ENCODE results near the gene TMEM97.

TMEM97 gene

DNA sequence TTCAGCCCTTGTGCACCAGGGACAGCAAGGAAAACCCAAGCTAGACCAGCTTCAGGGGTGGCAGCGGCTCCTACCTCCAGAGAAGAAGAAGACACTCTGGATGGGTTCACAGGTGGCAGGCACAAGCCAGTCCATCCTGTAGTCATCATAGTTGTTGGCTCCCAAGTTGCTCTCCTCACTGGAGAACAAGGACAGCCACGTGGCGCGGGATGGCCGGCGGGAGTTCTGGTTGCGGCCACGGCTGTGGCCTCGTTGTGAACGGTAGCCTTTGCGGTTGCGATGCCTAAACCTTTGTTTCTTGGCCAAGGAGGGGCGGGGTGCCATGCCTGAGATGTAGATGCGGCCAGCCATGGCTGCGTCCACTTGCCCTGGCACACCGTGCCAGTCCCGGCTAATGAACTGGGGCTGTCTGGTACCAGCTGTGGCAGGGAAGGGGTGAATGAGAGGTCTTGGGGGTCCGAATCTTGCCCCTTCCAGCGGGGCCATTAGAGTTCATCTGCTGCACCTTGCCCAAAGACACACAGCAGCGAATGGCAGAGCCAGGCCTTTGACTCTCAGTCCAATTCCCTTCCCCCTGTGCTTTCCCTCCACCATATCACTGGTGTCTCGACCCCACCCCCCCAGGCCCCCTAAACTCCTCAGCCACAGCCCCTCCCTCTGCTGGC lies 48.8 kb downstream of the TMEM97 start:
- DNase-seq, result no peak

DNA sequence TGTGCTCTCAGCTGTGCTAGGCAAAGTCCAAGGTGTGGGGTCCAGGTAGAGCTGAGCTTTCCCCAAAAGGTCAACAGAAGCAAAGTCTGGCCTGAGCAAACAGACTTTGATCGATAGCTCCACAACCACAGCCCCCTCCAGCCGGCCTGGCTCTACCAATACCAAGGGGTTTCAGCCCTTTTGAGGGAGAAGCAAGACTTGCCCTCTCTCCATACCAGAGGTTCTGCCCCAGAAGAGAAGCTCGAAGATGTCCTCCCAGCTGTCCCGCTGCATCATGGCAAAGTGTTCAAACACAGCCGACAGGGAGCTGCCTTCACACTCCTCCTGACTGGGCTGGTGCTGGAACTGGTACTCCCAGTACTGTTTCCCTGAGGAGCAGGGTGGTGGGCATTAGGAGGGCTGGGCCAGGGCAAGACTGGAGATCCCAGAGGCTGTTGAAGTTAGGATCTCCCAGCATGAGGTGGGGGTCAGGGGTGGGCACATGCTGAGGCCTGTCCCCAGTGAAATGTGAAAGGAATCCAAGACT lies 49.4 kb downstream of the TMEM97 start:
- no peak for DNase-seq

DNA sequence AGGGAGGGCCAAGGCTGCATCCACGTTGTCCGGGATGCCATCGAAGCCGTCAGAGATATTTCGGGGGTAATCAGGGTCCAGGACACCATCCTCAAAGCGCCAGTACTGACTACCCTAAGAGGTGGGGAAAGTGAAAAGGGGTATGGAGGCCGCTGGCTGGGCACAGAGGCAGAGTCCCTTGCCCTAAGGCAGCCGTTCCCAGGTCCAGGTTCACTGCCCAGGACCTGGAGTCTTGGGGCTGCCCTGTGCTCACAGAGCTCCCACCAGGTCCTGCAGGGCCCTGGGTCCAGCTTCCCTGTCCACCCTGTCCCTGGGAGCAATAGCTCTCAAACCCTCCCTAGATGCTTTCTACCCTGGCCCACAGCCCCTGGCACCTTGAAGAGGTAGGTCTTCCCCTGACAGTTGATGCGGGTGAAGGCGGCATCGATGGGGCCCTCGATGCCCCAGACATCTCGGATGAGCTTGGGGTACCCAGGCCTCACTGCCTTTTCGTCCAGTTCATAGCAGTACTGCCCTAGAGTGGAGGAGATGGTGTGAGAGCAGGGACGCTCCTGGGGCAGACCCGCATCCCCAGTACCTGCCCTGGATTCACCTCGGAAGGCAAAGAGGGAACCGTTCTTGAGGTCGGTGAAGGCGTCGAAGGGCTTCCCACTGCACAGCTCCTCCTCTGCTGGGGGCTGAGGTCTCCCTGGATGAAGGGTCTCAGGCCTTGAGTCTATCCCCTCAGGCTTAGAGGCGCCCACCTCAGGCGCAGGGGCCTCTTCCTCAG lies 50.1 kb downstream of the TMEM97 start:
- no peak for DNase-seq

DNA sequence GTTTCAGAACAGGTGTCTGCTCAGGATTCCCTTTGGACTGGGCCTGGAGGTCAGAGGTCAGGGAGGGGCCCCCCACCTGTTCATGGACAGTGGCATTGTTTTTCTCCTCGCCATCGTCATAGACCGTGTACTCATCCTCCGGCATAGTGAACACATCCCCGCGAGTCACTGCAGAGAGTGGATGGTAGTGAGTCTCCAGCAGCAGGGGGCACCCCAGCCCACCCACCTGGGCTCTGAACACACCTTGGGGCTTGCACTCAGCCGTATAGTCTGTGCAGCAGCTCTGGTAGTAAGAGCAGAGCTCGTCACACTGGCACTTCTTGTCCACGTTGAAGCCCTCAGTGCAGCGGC lies 50.7 kb downstream of the TMEM97 start:
- DNase-seq, result no peak

DNA sequence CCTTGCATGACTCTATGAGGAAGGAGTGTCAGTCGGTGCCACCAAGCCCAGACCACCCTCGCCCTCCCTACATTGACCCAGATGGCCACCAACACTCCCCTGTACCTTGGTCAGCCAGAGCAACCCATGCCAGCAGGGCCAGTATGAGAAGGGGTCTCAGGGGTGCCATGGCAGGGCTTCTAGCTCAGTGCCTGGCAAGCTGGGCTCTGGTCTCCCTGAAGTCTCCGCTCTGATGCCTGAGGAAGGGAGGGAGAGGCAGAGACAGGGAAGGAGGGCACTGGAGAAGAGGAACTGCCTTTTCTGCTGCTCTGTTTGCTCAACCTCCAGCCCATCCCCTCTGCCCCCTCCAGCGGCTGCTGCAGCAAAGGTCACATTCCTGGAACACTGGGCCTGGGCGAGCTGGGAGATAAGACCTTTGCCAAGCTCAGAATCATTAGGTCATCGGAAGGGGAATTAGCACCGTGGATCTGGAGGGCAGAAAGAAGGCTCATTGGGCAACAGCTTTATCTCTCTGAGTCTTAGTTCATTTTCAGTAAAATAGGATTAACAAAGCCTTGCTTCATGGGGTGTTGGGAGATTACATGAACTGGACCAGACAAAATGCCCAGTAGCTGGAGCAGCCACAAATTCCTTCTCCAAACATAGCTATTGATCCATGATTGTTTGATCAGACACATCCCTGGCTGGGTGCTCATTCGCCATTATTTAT lies 51.2 kb downstream of the TMEM97 start, which contains the start of gene VTN:
Gene VTN, minus strand, starts transcription at position 273 of the 709 bp plus-strand sequence. Its CDS starts 104 bp downstream, at position 169.
- no peak for DNase-seq

DNA sequence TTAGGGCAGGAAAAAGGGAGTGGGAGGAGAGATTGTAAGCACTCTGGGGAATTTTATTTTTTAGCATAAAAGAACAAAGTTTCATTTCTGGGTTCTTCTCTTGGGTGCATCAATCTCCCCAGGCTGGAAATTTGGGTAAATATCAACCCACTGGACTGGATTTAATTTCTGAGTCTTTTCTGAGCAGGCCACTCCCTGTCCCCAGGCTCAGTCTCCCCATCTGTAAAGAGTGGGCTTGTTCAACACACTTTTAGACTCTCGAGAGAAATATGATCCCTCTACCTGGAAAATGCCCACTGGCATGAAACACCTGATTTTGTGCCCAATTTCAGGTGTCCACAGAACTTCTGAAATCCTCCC lies 51.7 kb downstream of the TMEM97 start:
- no peak for DNase-seq

DNA sequence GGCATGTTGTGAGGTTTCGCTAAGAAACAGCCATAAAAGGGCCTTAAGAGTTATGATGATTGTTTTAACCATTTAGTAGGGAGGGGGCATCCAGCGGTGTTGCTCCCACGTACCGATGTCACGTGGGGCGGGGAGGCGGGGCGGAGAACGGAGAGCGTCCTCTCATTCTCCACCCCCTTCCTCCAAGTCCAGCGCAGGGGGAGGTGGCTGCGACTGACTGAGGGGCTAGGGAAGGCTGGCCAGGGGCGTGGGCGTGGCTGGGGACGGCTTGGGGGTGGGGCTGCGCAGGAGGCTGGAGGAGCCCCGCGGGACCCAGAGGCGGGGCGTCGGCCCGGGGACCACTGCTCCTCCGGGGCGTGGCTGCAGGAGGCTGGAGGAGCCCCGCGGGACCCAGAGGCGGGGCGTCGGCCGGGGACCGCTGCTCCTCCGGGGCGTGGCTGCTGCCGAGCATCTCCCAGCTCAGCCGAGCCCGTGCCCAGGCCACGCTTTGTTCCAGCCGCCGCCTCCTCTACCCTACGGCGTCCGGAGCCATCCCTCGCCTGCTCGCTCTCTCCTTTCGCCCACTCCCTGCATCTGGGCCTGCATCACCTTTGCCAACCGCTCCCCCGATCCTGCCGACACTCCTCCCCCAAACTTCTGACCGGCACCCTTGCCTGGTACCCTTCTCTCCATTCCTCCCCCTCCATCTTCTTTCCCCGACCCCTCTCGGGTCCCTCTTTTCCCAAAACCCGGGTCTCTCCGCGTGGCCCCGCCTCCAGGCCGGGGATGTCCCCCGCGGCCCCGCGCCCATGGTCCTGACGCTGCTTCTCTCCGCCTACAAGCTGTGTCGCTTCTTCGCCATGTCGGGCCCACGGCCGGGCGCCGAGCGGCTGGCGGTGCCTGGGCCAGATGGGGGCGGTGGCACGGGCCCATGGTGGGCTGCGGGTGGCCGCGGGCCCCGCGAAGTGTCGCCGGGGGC lies 52.5 kb downstream of the TMEM97 start, which contains the start of gene SARM1:
Gene SARM1, plus strand, starts transcription at position 450 of the 958 bp plus-strand sequence. Its CDS starts 339 bp downstream, at position 789.
- no peak for DNase-seq

DNA sequence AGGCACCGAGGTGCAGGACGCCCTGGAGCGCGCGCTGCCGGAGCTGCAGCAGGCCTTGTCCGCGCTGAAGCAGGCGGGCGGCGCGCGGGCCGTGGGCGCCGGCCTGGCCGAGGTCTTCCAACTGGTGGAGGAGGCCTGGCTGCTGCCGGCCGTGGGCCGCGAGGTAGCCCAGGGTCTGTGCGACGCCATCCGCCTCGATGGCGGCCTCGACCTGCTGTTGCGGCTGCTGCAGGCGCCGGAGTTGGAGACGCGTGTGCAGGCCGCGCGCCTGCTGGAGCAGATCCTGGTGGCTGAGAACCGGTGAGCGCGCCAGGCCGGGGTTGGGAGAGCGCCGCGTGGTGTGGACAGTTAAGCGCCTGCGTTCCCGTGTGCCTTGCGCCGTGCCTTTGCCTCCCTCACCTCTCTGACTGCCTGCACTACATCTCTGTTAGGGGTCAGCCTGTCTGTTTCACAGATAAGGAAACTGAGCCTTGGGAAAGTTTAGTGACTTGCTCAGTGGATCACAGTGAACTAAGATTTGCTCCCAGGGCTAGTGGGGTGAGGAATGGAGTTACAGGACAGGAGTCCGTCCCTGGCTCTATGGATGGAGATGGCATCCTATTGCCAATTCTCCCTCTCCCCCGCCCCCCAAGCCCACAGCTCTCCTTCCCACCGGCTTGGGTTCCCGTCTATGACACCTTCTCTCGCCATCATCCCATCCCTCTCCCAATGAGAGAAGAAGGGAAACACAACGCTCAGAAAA lies 53.4 kb downstream of the TMEM97 start:
- DNase-seq, result no peak

DNA sequence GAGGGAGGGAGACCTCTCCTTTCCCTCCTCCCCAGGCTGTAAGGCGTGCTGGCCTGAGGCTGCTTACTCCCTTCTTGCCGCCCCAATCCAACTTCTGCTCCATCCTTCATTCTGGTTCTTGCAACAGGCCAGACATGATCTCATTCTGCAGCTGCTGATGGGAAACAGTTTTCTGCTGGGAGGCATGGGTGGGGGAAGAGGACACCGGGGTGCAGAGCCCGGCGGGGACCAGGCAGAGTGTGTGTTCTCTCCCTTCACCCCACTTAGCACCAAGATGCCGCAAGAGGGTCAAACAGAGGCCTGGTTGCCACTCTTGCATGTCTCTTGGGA lies 53.9 kb downstream of the TMEM97 start:
- no peak for DNase-seq

Measured in cortex of kidney (tissue), 1 donor.